A673 (cell line): ENCODE results near the gene NCAPD2. TPM values are rescaled to one million over a fixed set of nuclear protein-coding genes. Genes with fewer than 3 reads are reported as not detected.

Experiments
- BruUV-seq: library from RNA; stranded (reverse); fragments of 400-500 nt; replicated peaks from 2 replicates; lab custom pipeline; 2021; lab: Mats Ljungman, UMichigan
- CTCF ChIA-PET: fragments of 300-600 bp; sonication (Branson Sonifier 250); formaldehyde crosslinking; loops from one replicate; lab custom pipeline; 2022; ENCODE audit warnings: antibody characterized with exemption; lab: Charles Lee
- POLR2A ChIA-PET: fragments of 300-600 bp; sonication (Branson Sonifier 250); formaldehyde crosslinking; loops from one replicate; lab custom pipeline; 2022; ENCODE audit warnings: antibody characterized with exemption; ENCODE audit not compliant: low non-redundant PET; lab: Charles Lee
- DNase-seq: peaks from one replicate; pipeline ENCODE4 v3.0.0-alpha.2; 2015; ENCODE audit warnings: low spot score
- H3K27ac ChIP-seq: fragments of 200-600 bp; sonication (generic); 2 replicates; pipeline ENCODE4 v1.5.1; 2016; ENCODE audit warnings: mixed run types, low read depth, mild to moderate bottlenecking, mixed read lengths, antibody characterized with exemption, low read length; ENCODE audit not compliant: poor library complexity, severe bottlenecking
- H3K27me3 ChIP-seq: fragments of 200-600 bp; sonication (generic); replicated peaks from 2 replicates; pipeline ENCODE4 v1.6.1; 2017; ENCODE audit warnings: mixed run types, low read depth, mild to moderate bottlenecking, mixed read lengths, antibody characterized with exemption, low read length; ENCODE audit not compliant: insufficient read depth, poor library complexity
- H3K36me3 ChIP-seq: fragments of 200-600 bp; sonication (generic); 2 replicates; pipeline ENCODE4 v1.6.1; 2016; ENCODE audit warnings: mixed run types, mild to moderate bottlenecking, mixed read lengths, antibody characterized with exemption, low read length; ENCODE audit not compliant: insufficient read depth, poor library complexity, severe bottlenecking
- H3K4me1 ChIP-seq: fragments of 200-600 bp; sonication (generic); 2 replicates; pipeline ENCODE4 v1.6.1; 2017; ENCODE audit warnings: mixed run types, mild to moderate bottlenecking, mixed read lengths, antibody characterized with exemption, low read length; ENCODE audit not compliant: insufficient read depth, poor library complexity, severe bottlenecking
- H3K4me3 ChIP-seq: fragments of 200-600 bp; sonication (generic); 2 replicates; pipeline ENCODE4 v1.5.1; 2016; ENCODE audit warnings: low read depth, mixed run types, mild to moderate bottlenecking, mixed read lengths, low read length; ENCODE audit not compliant: poor library complexity, severe bottlenecking
- H3K9me3 ChIP-seq: fragments of 200-600 bp; sonication (generic); 2 replicates; pipeline ENCODE4 v1.6.1; 2016; ENCODE audit warnings: mixed run types, low read depth, mild to moderate bottlenecking, mixed read lengths, antibody characterized with exemption, low read length; ENCODE audit not compliant: poor library complexity, severe bottlenecking
- CTCF ChIP-seq: fragments of 300-800, 200-600 bp; sonication (generic); conservative IDR thresholded peaks from 2 replicates; pipeline ENCODE4 v1.5.1; 2017; ENCODE audit warnings: low read depth, mild to moderate bottlenecking, antibody characterized with exemption, low read length, moderate library complexity, mixed read lengths
- EZH2 ChIP-seq: fragments of 200-600 bp; sonication (generic); IDR thresholded peaks from 2 replicates; pipeline ENCODE4 v1.6.1; 2017; ENCODE audit warnings: borderline replicate concordance, low read depth, mild to moderate bottlenecking, mixed read lengths, antibody characterized with exemption, low read length; ENCODE audit not compliant: poor library complexity, severe bottlenecking
- intact Hi-C: fragments of 100-400 bp; cut with micrococcal nuclease; formaldehyde crosslinking; loops from one replicate; pipeline ENCODE4 v1.10.0; 2022; ENCODE audit not compliant: unreplicated experiment
- total RNA-seq: library from RNA; stranded (reverse); gene quantifications from 2 replicates; pipeline ENCODE4 v1.2.3, GENCODE V29; 2021

The NCAPD2 gene
- total RNA-seq, 1 experiment from 2014 or later: 125 TPM

DNA sequence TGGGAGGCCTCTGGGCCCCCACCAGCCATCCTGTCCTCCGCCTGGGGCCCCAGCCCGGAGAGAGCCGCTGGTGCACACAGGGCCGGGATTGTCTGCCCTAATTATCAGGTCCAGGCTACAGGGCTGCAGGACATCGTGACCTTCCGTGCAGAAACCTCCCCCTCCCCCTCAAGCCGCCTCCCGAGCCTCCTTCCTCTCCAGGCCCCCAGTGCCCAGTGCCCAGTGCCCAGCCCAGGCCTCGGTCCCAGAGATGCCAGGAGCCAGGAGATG, 39.7 kb downstream of the NCAPD2 start:
- Histone ChIP-seq H3K27ac (peak overlapping the region; percentile 96), H3K4me1 (peaks cover 40% of the 10 kb centered on the region), H3K27me3 (no peaks in the 10 kb centered on the region), H3K4me3 (peak overlapping the region; percentile 84), H3K9me3 (no peaks in the 10 kb centered on the region), H3K36me3 (peaks cover 74% of the 10 kb centered on the region)
- ChIA-PET CTCF (interaction anchor here (0.6 kb wide), 2 partner anchors 97 to 428 kb away, joined by 3 read pairs; no protein-coding TSS in a partner anchor), POLR2A (interaction anchor here (0.6 to 1.0 kb wide), 15 partner anchors 12 to 228 kb away, joined by 3 to 18 read pairs (median 5); partner anchors contain the start of genes COPS7A, MRPL51 and ZNF384)
- no TSS peak for BruUV-seq
- TF ChIP-seq CTCF (no peak), EZH2 (no peak)
- DNase-seq: no peak
- intact Hi-C loops: no loop called here

GRCh38 chr12:6533923-6534694, 40.2 kb downstream of the NCAPD2 start, which contains the start of gene GAPDH:
Gene GAPDH (plus strand): TSS chr12:6534517. CDS start chr12:6534833, 316 bp downstream.
- CTCF ChIA-PET: interaction anchor here (0.6 to 0.7 kb wide), 3 partner anchors 98 to 427 kb away, joined by 3 read pairs; no protein-coding TSS in a partner anchor
- BruUV-seq: no TSS peak
- Histone ChIP-seq H3K9me3 (no peaks in the 10 kb centered on the region), H3K27ac (peak within 1 kb of the TSS; percentile 96), H3K36me3 (peaks cover 74% of the 10 kb centered on the region), H3K4me3 (peak within 1 kb of the TSS; percentile 84), H3K4me1 (peaks cover 40% of the 10 kb centered on the region), H3K27me3 (no peaks in the 10 kb centered on the region)
- TF ChIP-seq CTCF (no peak), EZH2 (no peak)
- peak; percentile 99 for DNase-seq
- POLR2A ChIA-PET: interaction anchor here (0.6 to 1.0 kb wide), 21 partner anchors 12 to 1483 kb away, joined by 3 to 18 read pairs (median 5); partner anchors contain the start of genes COPS7A, MRPL51 and ZNF384
- intact Hi-C loops: no loop called here

DNA sequence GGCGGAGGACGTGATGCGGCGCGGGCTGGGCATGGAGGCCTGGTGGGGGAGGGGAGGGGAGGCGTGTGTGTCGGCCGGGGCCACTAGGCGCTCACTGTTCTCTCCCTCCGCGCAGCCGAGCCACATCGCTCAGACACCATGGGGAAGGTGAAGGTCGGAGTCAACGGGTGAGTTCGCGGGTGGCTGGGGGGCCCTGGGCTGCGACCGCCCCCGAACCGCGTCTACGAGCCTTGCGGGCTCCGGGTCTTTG, 40.7 kb downstream of the NCAPD2 start:
- H3K9me3 ChIP-seq: no peaks in the 10 kb centered on the region
- peaks cover 44% of the 10 kb centered on the region for H3K4me1 ChIP-seq
- peaks cover 72% of the 10 kb centered on the region for H3K36me3 ChIP-seq
- TF ChIP-seq EZH2 (no peak), CTCF (no peak)
- ChIA-PET CTCF (interaction anchor here (0.7 kb wide), 1 partner anchor 101 kb away, joined by 3 read pairs; no protein-coding TSS in a partner anchor), POLR2A (interaction anchor here (0.6 to 1.0 kb wide), 6 partner anchors 68 to 1483 kb away, joined by 3 to 5 read pairs (median 4); partner anchors contain the start of gene COPS7A)
- DNase-seq: no peak
- H3K27ac ChIP-seq: peak overlapping the region; percentile 96
- intact Hi-C loops: no loop called here
- no peaks in the 10 kb centered on the region for H3K27me3 ChIP-seq
- peak overlapping the region; percentile 84 for H3K4me3 ChIP-seq
- no TSS peak for BruUV-seq
